Adipose tissue (tissue), 3 donors: Measurements from ENCODE around the gene DENND1A. TPM values are rescaled to one million over a fixed set of nuclear protein-coding genes. Genes with fewer than 3 reads are reported as not detected.
"Not testable (repeated sequence)": the region's sequence is repeated elsewhere in the genome, so short reads cannot be mapped to it uniquely, and the experiment has no call there.

ENCODE experiments used
- H3K27ac ChIP-seq: one replicate; pipeline ENCODE4 v1.5.1; 2013; ENCODE audit warnings: low read depth, low read length
- WGBS, 3 donors: extraction: QIAGEN DNeasy Blood & Tissue Kit; methylation state at CpG; one replicate each; pipeline ENCODE4 v1.1.7; 2013; 5-methylcytosine and 5-hydroxymethylcytosine counted together
- polyA plus RNA-seq, 3 donors: library from polyadenylated mRNA; stranded (reverse); fragments of 200-250 nt; gene quantifications; one replicate each; pipeline ENCODE4 v1.2.3, GENCODE V29; 2013
- donor health status: healthy with polysubstance abuse.
- donor health status: Bipolar disorder and iron deficiency.
- donor health status: healthy.

DENND1A gene
- polyA plus RNA-seq, 3 donors = 3.3 to 12.9 (median 9.4) TPM

GRCh38 chr9:123655681-123656423 is 274.1 kb downstream of the DENND1A start:
- WGBS, 3 donors = 91 to 95% (median 91%) methylated on average over 9 of the region's 9 CpGs
- no peak overlapping the region for H3K27ac ChIP-seq

- 91 to 97% (median 93%) methylated on average over 12 of the region's 12 CpGs for WGBS, 3 donors
- H3K27ac ChIP-seq = no peak overlapping the region
These were observed 274.8 kb downstream of the DENND1A start for GRCh38 chr9:123654994-123655637.

- WGBS, 3 donors = 86 to 95% (median 87%) methylated on average over 13 of the region's 13 CpGs
- H3K27ac ChIP-seq = no peak overlapping the region
These were observed 275.5 kb downstream of the DENND1A start for GRCh38 chr9:123654218-123654993.

GRCh38 chr9:123652416-123652815 is 277.5 kb downstream of the DENND1A start:
- 93 to 96% (median 95%) methylated on average over 7 of the region's 7 CpGs for WGBS, 3 donors
- no peak overlapping the region for H3K27ac ChIP-seq

GRCh38 chr9:123651871-123652270 is 278.1 kb downstream of the DENND1A start:
- no peak overlapping the region for H3K27ac ChIP-seq
- WGBS, 3 donors = 98 to 99% (median 98%) methylated on average over 5 of the region's 5 CpGs

- no peak overlapping the region for H3K27ac ChIP-seq
- 88 to 98% (median 95%) methylated on average over 8 of the region's 8 CpGs for WGBS, 3 donors
These were observed 278.7 kb downstream of the DENND1A start for GRCh38 chr9:123651273-123651672.

GRCh38 chr9:123649909-123650308 is 280.0 kb downstream of the DENND1A start:
- 90 to 97% (median 93%) methylated on average over 3 of the region's 3 CpGs for WGBS, 3 donors

GRCh38 chr9:123647145-123647544 is 282.8 kb downstream of the DENND1A start:
- 83 to 90% (median 89%) methylated on average over 2 of the region's 2 CpGs for WGBS, 3 donors
- H3K27ac ChIP-seq = no peak overlapping the region

More at GRCh38 chr9:123649909-123650308, 280.0 kb downstream of the DENND1A start:
- H3K27ac ChIP-seq = no peak overlapping the region

- H3K27ac ChIP-seq = no peak overlapping the region
- WGBS, 3 donors = 95 to 98% (median 95%) methylated on average over 9 of the region's 9 CpGs
These were observed 284.2 kb downstream of the DENND1A start for GRCh38 chr9:123645762-123646161.

GRCh38 chr9:123645126-123645525 is 284.8 kb downstream of the DENND1A start:
- no peak overlapping the region for H3K27ac ChIP-seq
- 95 to 99% (median 97%) methylated on average over 4 of the region's 4 CpGs for WGBS, 3 donors

- no peak overlapping the region for H3K27ac ChIP-seq
- 91 to 98% (median 95%) methylated on average over 9 of the region's 9 CpGs for WGBS, 3 donors
These were observed 286.4 kb downstream of the DENND1A start for GRCh38 chr9:123643518-123643917.

GRCh38 chr9:123642291-123643278 is 287.3 kb downstream of the DENND1A start:
- no peak overlapping the region for H3K27ac ChIP-seq
- 49 to 77% (median 74%) methylated on average over 12 of the region's 12 CpGs for WGBS, 3 donors

- WGBS, 3 donors = 70 to 92% (median 86%) methylated on average over 4 of the region's 4 CpGs
- H3K27ac ChIP-seq = no peak overlapping the region
These were observed 289.1 kb downstream of the DENND1A start for GRCh38 chr9:123640792-123641222.

GRCh38 chr9:123639743-123640142 is 290.2 kb downstream of the DENND1A start:
- WGBS, 3 donors = 89 to 100% (median 100%) methylated on average over 1 of the region's 1 CpG

GRCh38 chr9:123637945-123638634 is 291.8 kb downstream of the DENND1A start:
- WGBS, 3 donors = 37 to 72% (median 51%) methylated on average over 10 of the region's 10 CpGs
- no peak overlapping the region for H3K27ac ChIP-seq

More at GRCh38 chr9:123639743-123640142, 290.2 kb downstream of the DENND1A start:
- H3K27ac ChIP-seq = no peak overlapping the region

- WGBS, 3 donors = 14 to 54% (median 22%) methylated on average over 3 of the region's 3 CpGs
- no peak overlapping the region for H3K27ac ChIP-seq
These were observed 292.4 kb downstream of the DENND1A start for GRCh38 chr9:123637606-123637944.

- H3K27ac ChIP-seq = not testable (repeated sequence)
- 95 to 99% (median 96%) methylated on average over 10 of the region's 10 CpGs for WGBS, 3 donors
These were observed 293.1 kb downstream of the DENND1A start for GRCh38 chr9:123636805-123637204.
